Calu3 (cell line): ENCODE results near the gene BBS7. TPM values are rescaled to one million over a fixed set of nuclear protein-coding genes. Genes with fewer than 3 reads are reported as not detected.

Source experiments
- BruUV-seq: library from RNA; stranded (reverse); fragments of 400-500 nt; replicated peaks from 2 replicates; lab custom pipeline; 2021; lab: Mats Ljungman, UMichigan
- CTCF ChIA-PET: fragments of 300-600 bp; sonication (Branson Sonifier 250); formaldehyde crosslinking; loops from one replicate; lab custom pipeline; 2022; ENCODE audit warnings: antibody characterized with exemption; lab: Charles Lee
- DNase-seq: peaks from one replicate; pipeline ENCODE4 v3.0.0; 2022
- H3K27ac Mint-ChIP-seq: one replicate; pipeline ENCODE4 v1.8.0; 2022; ENCODE audit warnings: mixed read lengths; ENCODE audit not compliant: unreplicated experiment
- H3K27me3 Mint-ChIP-seq: one replicate; pipeline ENCODE4 v1.8.0; 2022; ENCODE audit warnings: mixed read lengths; ENCODE audit not compliant: unreplicated experiment
- H3K36me3 Mint-ChIP-seq: one replicate; pipeline ENCODE4 v1.8.0; 2022; ENCODE audit warnings: mild to moderate bottlenecking, moderate library complexity, mixed read lengths; ENCODE audit not compliant: insufficient read depth, unreplicated experiment
- H3K4me1 Mint-ChIP-seq: one replicate; pipeline ENCODE4 v1.8.0; 2022; ENCODE audit warnings: mild to moderate bottlenecking, low read depth, mixed read lengths; ENCODE audit not compliant: unreplicated experiment
- H3K4me3 Mint-ChIP-seq: one replicate; pipeline ENCODE4 v1.8.0; 2022; ENCODE audit warnings: mild to moderate bottlenecking, low read depth, moderate library complexity, mixed read lengths; ENCODE audit not compliant: unreplicated experiment
- H3K9me3 Mint-ChIP-seq: one replicate; pipeline ENCODE4 v1.8.0; 2022; ENCODE audit warnings: low read depth, mixed read lengths; ENCODE audit not compliant: unreplicated experiment
- CTCF ChIP-seq: fragments of 200-600 bp; IDR thresholded peaks from one replicate; pipeline ENCODE4 v1.8.0; 2022; ENCODE audit warnings: antibody characterized with exemption; ENCODE audit not compliant: unreplicated experiment
- intact Hi-C: fragments of 100-400 bp; cut with micrococcal nuclease; formaldehyde crosslinking; loops from one replicate; pipeline ENCODE4 v1.10.0; 2022; ENCODE audit not compliant: unreplicated experiment
- total RNA-seq: library from RNA; stranded (reverse); gene quantifications from 2 replicates; pipeline ENCODE4 v1.2.3, GENCODE V29; 2022

Gene BBS7
- total RNA-seq, 1 experiment from 2014 or later, result 11.7 TPM

GRCh38 chr4:121900132-121900983 is 30.1 kb upstream of the BBS7 start:
- intact Hi-C loops, result loop anchor here (2.0 to 10.0 kb wide), 2 partner anchors 304 to 676 kb away; no protein-coding TSS in a partner anchor
- Mint-ChIP-seq H3K9me3 (no peaks in the 10 kb centered on the region), H3K4me3 (no peak overlapping the region), H3K4me1 (no peaks in the 10 kb centered on the region), H3K27me3 (no peaks in the 10 kb centered on the region), H3K36me3 (no peaks in the 10 kb centered on the region), H3K27ac (no peak overlapping the region)
- no TSS peak for BruUV-seq
- no peak for TF ChIP-seq CTCF
- CTCF ChIA-PET, result interaction anchor here (1.0 kb wide), 2 partner anchors 411 to 678 kb away, joined by 3 to 8 read pairs; no protein-coding TSS in a partner anchor
- peak; percentile 39 for DNase-seq

- H3K4me1 Mint-ChIP-seq, result no peaks in the 10 kb centered on the region
Measured at GRCh38 chr4:121898150-121898549, 27.9 kb upstream of the BBS7 start.

GRCh38 chr4:121888134-121888533 is 17.9 kb upstream of the BBS7 start:
- H3K27me3 Mint-ChIP-seq, result no peaks in the 10 kb centered on the region
- H3K4me3 Mint-ChIP-seq, result no peak overlapping the region
- no TSS peak for BruUV-seq
- no peaks in the 10 kb centered on the region for H3K36me3 Mint-ChIP-seq
- H3K4me1 Mint-ChIP-seq, result no peaks in the 10 kb centered on the region
- H3K9me3 Mint-ChIP-seq, result no peaks in the 10 kb centered on the region
- no peak overlapping the region for H3K27ac Mint-ChIP-seq
- intact Hi-C loops, result no loop called here
- no peak for DNase-seq
- no peak for TF ChIP-seq CTCF
- CTCF ChIA-PET, result no interaction called here

More at GRCh38 chr4:121898150-121898549, 27.9 kb upstream of the BBS7 start:
- intact Hi-C loops, result no loop called here
- TF ChIP-seq CTCF, result no peak
- Mint-ChIP-seq H3K4me3 (no peak overlapping the region), H3K36me3 (no peaks in the 10 kb centered on the region), H3K27me3 (no peaks in the 10 kb centered on the region), H3K9me3 (no peaks in the 10 kb centered on the region), H3K27ac (no peak overlapping the region)
- no TSS peak for BruUV-seq
- DNase-seq, result peak; percentile 21
- CTCF ChIA-PET, result no interaction called here

GRCh38 chr4:121885115-121885514 is 14.8 kb upstream of the BBS7 start:
- CTCF ChIA-PET, result no interaction called here
- no peaks in the 10 kb centered on the region for H3K36me3 Mint-ChIP-seq
- H3K27me3 Mint-ChIP-seq, result no peaks in the 10 kb centered on the region
- H3K4me3 Mint-ChIP-seq, result no peak overlapping the region
- no peak overlapping the region for H3K27ac Mint-ChIP-seq
- H3K4me1 Mint-ChIP-seq, result no peaks in the 10 kb centered on the region
- DNase-seq, result no peak
- intact Hi-C loops, result no loop called here
- H3K9me3 Mint-ChIP-seq, result no peaks in the 10 kb centered on the region
- no TSS peak for BruUV-seq
- no peak for TF ChIP-seq CTCF
